GM15510 (cell line): ENCODE data around the gene ARHGAP18.

Source experiments
- POLR2A ChIP-seq: IDR thresholded peaks from 3 replicates; pipeline ENCODE4 v1.6.1; 2011; ENCODE audit warnings: borderline replicate concordance; ENCODE audit not compliant: insufficient read length; ENCODE audit errors: extremely low read depth

The ARHGAP18 gene

DNA sequence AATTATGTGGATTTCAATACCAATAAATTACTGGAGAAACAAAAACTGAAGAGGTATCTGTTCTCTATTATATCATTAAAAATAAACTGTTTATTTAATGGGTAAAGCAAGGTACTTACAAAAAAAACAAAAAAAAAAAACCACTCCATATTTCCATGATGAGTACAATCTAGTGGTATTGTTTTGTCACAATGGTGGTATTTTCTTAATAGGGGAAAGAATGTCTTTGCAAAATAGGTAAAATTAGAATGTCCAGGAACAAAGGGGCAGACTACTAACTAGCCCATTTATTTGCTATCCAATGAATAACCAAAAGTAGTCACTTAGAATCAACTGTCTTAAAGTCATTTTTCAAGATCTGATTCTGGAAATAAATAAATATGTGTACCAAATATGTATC, 92.0 kb downstream of the ARHGAP18 start:
- TF ChIP-seq POLR2A: no peak

- no peak for TF ChIP-seq POLR2A
Observed at GRCh38 chr6:129615496-129615895, 94.5 kb downstream of the ARHGAP18 start.

DNA sequence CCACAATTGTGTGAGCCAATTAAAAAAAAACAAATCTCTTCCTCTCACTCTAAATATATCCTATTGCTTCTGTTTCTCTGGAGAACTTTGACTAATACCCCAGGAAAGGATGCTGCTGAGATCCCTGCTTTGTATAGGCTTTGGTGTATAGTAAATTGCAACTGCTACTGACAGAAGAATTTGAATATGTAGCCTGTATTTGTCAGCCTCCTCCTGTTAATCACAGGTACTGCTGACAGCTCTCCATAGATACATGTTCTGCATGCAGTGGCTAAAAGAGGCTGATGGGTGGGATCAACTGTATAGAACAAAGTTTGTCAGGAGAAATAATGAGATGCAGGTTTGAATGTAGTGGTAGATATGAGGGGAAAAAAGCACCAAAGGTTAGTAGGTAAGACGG, 95.0 kb downstream of the ARHGAP18 start:
- no peak for TF ChIP-seq POLR2A

DNA sequence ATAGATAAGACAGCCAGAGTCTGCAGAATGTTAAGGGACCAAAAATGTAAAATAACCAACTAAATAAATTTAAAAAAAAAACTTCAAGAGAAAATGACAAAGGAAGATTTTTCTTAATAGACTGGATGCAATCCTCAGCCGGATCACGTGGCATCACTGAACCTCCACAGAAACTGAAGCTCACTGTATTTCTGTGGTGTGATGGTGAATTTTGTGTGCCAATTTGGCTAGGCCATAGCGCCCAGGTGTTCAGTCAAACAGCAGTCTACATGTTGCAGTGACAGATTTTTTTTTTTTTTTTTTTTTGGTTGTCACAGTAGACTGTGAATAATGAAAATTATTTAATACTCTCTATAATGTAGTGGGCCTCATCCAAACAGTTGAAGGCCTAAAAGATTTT, 95.5 kb downstream of the ARHGAP18 start:
- TF ChIP-seq POLR2A: no peak

DNA sequence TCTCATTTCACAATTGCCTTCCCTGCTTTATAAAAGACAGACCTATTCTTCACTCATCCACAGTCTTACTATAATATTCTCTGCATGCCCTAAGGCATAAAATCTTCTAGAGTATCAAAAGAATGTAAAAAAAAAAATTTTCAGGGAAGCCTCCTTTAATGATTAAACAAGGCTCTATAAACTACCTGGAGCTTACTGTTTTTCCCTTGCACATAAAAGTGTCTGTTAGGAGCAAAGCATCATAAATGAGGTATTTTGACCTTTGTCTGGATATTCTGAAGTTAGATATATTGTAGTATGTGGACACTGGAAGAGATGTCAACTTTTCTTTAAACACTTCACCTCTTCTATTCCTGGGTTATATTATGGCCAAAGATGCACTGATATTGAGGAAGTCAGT, 97.5 kb downstream of the ARHGAP18 start:
- TF ChIP-seq POLR2A: no peak

DNA sequence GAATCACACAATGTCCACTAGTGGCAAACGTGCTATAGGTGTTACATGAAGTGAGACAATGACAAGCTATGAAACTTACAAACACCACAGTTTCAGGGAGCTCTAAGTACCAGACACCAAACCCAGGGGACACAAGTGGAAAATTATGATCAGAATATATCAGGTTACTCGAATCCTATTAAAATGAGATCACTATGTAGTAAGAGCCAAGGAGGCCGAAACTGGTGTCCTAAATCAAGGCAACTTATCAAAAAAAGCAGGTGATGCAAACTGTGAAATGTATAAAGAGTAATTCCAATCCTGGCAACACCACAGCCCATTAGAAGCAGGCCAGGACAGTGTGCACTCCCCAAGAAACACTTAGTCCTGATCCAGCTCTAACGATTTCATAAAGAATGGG, 100.3 kb downstream of the ARHGAP18 start:
- TF ChIP-seq POLR2A: no peak

- no peak for TF ChIP-seq POLR2A
Observed at GRCh38 chr6:129608886-129609537, 101.0 kb downstream of the ARHGAP18 start.

GRCh38 chr6:129607581-129608186, 102.3 kb downstream of the ARHGAP18 start:
- TF ChIP-seq POLR2A: no peak

DNA sequence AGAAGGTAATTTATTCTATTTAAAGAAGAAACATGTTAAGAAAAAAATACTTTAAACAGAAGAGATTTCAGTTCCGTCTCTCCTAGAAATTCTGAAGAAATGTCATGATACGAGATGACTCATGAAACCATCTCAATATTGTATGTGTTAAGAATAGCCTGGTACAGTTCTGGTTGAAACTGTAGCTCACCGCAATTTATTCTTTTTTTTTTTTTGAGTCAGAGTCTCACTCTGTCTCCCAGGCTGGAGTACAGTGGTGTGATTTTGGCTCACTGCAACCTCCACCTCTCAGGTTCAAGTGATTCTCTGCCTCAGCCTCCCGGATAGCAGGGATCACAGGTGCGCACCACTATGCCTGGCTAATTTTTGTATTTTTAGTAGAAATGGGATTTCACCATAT, 103.3 kb downstream of the ARHGAP18 start:
- TF ChIP-seq POLR2A: no peak

- TF ChIP-seq POLR2A: no peak
Observed at GRCh38 chr6:129605967-129606366, 104.0 kb downstream of the ARHGAP18 start.

DNA sequence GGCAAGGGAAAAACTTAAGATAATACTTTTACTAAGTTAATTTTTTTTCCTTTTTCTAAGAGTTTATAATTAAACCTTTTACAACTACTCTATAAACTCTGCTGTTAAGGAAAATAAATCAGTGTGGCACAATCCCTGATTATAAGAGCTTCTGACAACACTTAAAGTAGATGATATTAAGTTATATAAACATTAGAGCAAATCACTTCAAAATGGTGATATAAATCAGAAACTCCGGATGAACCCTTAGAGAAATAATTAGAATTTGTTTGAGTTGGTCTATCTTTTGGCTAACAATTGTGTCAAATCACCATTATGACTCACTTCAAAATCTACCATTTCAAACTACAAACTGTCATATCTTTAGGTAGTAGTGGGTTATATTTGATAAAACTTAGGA, 104.9 kb downstream of the ARHGAP18 start:
- no peak for TF ChIP-seq POLR2A

DNA sequence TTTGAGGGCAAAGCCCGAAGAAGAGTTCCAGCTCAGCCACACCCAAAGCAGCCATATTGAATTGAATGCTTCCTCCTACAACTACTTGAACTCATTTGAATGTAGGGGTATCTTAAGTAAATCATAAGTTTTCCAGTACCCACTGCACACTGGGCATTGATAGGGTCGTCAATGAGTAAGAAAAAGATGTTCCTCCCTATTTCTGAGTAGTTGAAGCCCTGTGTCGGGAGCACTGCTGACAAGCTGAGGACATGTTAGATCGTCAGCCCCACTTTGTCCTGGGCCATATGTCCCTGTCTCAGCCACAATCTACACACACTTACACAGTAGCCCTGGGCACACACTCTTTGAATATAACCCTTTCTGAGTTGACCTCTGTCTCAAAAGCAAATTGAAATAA, 105.7 kb downstream of the ARHGAP18 start:
- TF ChIP-seq POLR2A: no peak

GRCh38 chr6:129603741-129604140, 106.2 kb downstream of the ARHGAP18 start:
- no peak for TF ChIP-seq POLR2A

DNA sequence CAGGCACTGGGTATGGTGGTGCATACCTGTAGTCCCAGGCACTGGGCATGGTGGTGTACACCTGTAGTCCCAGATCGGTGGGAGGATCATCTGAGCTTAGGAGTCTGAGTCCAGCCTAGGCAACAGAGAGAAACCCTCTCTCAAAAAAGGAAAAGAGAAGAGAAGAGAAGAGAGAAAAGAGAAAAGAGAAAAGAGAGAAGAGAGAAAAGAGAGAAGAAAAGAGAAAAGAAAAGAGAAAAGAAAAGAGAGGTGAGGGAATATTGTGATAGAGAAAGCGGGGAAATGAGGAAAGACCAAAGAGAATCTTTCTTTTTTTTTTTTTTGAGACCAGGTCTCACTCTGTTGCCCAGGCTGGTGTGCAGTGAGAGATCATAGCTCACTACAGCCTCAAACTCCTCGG, 108.7 kb downstream of the ARHGAP18 start:
- TF ChIP-seq POLR2A: no peak

DNA sequence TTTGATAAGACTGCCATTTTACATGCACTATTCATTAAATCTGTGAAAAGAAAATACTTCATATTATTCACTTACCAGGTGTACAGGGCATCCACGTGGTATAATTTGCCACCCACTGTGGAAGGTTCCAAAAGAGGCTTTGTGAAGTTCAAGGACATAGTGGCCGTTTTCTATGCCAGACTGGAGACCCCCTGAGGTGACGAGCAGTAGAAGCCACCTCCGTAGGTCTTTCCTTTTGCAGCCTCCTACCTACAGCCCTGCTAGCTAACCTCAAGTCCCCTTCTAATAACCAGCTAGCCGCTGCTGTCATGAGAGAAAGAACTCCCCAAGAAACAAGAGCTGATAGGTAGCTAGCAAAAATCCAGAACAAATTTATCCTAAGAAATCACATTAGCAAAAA, 110.5 kb downstream of the ARHGAP18 start:
- no peak for TF ChIP-seq POLR2A
